OCI-LY7 (cell line): ENCODE results near the gene ASPM. TPM values are rescaled to one million over a fixed set of nuclear protein-coding genes. Genes with fewer than 3 reads are reported as not detected.
"Not testable (repeated sequence)": the region's sequence is repeated elsewhere in the genome, so short reads cannot be mapped to it uniquely, and the experiment has no call there.

Experiments used
- BruUV-seq: library from RNA; stranded (reverse); fragments of 400-500 nt; replicated peaks from 2 replicates; lab custom pipeline; 2021; lab: Mats Ljungman, UMichigan
- CTCF ChIA-PET: fragments of 300-600 bp; sonication (Branson Sonifier 250); formaldehyde crosslinking; loops from one replicate; lab custom pipeline; 2022; ENCODE audit warnings: antibody characterized with exemption; ENCODE audit not compliant: unreplicated experiment; lab: Charles Lee
- POLR2A ChIA-PET: fragments of 300-600 bp; sonication (Branson Sonifier 250); formaldehyde crosslinking; loops from one replicate; lab custom pipeline; 2022; ENCODE audit warnings: antibody characterized with exemption; lab: Charles Lee
- DNase-seq: peaks from one replicate; pipeline ENCODE4 v3.0.0-alpha.2; 2015; ENCODE audit warnings: low spot score
- H2AFZ ChIP-seq: fragments of 200-600 bp; sonication (generic), shearing (Covaris generic); 2 replicates; pipeline ENCODE4 v1.6.1; 2014; ENCODE audit warnings: mild to moderate bottlenecking, antibody characterized with exemption, low read length, moderate library complexity
- H3K27ac ChIP-seq: fragments of 200-600 bp; sonication (generic); 2 replicates; pipeline ENCODE4 v1.5.1; 2014; ENCODE audit warnings: mixed run types, low read depth, mild to moderate bottlenecking, moderate library complexity, low read length, inconsistent platforms; ENCODE audit not compliant: poor library complexity, severe bottlenecking
- H3K36me3 ChIP-seq: fragments of 200-600 bp; sonication (generic); 2 replicates; pipeline ENCODE4 v1.6.1; 2014; ENCODE audit warnings: mild to moderate bottlenecking, antibody characterized with exemption, low read length, moderate library complexity, mixed read lengths; ENCODE audit not compliant: insufficient read depth
- H3K4me1 ChIP-seq: fragments of 200-600 bp; sonication (generic); 2 replicates; pipeline ENCODE4 v1.5.1; 2014; ENCODE audit warnings: mild to moderate bottlenecking, low read length; ENCODE audit not compliant: insufficient read depth, poor library complexity, severe bottlenecking
- H3K4me2 ChIP-seq: fragments of 200-600 bp; sonication (generic); 2 replicates; pipeline ENCODE4 v1.6.1; 2014; ENCODE audit warnings: mild to moderate bottlenecking, low read length
- H3K4me3 ChIP-seq: fragments of 200-600 bp; sonication (generic); 2 replicates; pipeline ENCODE4 v1.5.1; 2014; ENCODE audit warnings: mild to moderate bottlenecking, low read depth, low read length; ENCODE audit not compliant: poor library complexity, severe bottlenecking
- H3K79me2 ChIP-seq: fragments of 200-600 bp; sonication (generic); 2 replicates; pipeline ENCODE4 v1.6.1; 2016; ENCODE audit warnings: low read depth, mild to moderate bottlenecking, low read length, moderate library complexity, mixed read lengths; ENCODE audit not compliant: insufficient read depth
- H3K9me2 ChIP-seq: fragments of 200-600 bp; sonication (generic); 2 replicates; pipeline ENCODE4 v1.6.1; 2016; ENCODE audit warnings: mild to moderate bottlenecking, low read length, mixed read lengths; ENCODE audit not compliant: insufficient read depth
- H3K9me3 ChIP-seq: fragments of 200-600 bp; sonication (generic); 2 replicates; pipeline ENCODE4 v1.6.1; 2014; ENCODE audit warnings: mild to moderate bottlenecking, mixed run types, low read length, mixed read lengths
- H4K20me1 ChIP-seq: fragments of 200-600 bp; sonication (generic); 2 replicates; pipeline ENCODE4 v1.6.1; 2014; ENCODE audit warnings: mild to moderate bottlenecking, antibody characterized with exemption, low read length, moderate library complexity, mixed read lengths; ENCODE audit not compliant: insufficient read depth
- CTCF ChIP-seq: fragments of 200-600 bp; sonication (generic); conservative IDR thresholded peaks from 2 replicates; pipeline ENCODE4 v1.5.1; 2014; ENCODE audit warnings: mild to moderate bottlenecking, antibody characterized with exemption, low read length, moderate library complexity, mixed read lengths
- EZH2phosphoT487 ChIP-seq: fragments of 200-600 bp; sonication (generic); IDR thresholded peaks from 2 replicates; pipeline ENCODE4 v1.6.1; 2018; ENCODE audit warnings: low read depth, borderline replicate concordance, mild to moderate bottlenecking, mixed run types, antibody characterized with exemption, low read length, moderate library complexity, mixed read lengths
- intact Hi-C: fragments of 100-400 bp; cut with micrococcal nuclease; formaldehyde crosslinking; loops from one replicate; pipeline ENCODE4 v1.10.0; 2022; ENCODE audit not compliant: unreplicated experiment
- total RNA-seq, 2 experiments: library from RNA; depleted of rRNA in 1 of 2; stranded (reverse); fragments of >200 nt in 1 of 2; shearing (Covaris generic) in 1 of 2; gene quantifications; 2 replicates each; pipeline ENCODE4 v1.2.3, GENCODE V29; 2014 to 2022

ASPM gene
- total RNA-seq, 2 experiments from 2014 or later = 76.8 to 88.6 TPM

- CTCF ChIA-PET = no interaction called here
- H3K9me2 ChIP-seq = no peaks in the 10 kb centered on the region
- H3K4me3 ChIP-seq = no peak overlapping the region
- H3K4me1 ChIP-seq = no peaks in the 10 kb centered on the region
- TF ChIP-seq EZH2phosphoT487 = no peak
- no peak for TF ChIP-seq CTCF
- intact Hi-C loops = no loop called here
- no peak overlapping the region for H3K27ac ChIP-seq
- BruUV-seq = no TSS peak
- H2AFZ ChIP-seq = no peak overlapping the region
- no peaks in the 10 kb centered on the region for H3K9me3 ChIP-seq
- H3K4me2 ChIP-seq = no peak overlapping the region
- H4K20me1 ChIP-seq = 0 out of 2 replicates have a peak, but pooled peaks cover 7% of the 10 kb centered on the region
- H3K79me2 ChIP-seq = no peaks in the 10 kb centered on the region
- peaks cover 79% of the 10 kb centered on the region for H3K36me3 ChIP-seq
- POLR2A ChIA-PET = interaction anchor here (0.5 to 1.0 kb wide), 3 partner anchors 8 to 15 kb away, joined by 3 to 4 read pairs (median 3); no protein-coding TSS in a partner anchor
- DNase-seq = no peak
Measured at GRCh38 chr1:197101978-197102377, 44.5 kb downstream of the ASPM start.

DNA sequence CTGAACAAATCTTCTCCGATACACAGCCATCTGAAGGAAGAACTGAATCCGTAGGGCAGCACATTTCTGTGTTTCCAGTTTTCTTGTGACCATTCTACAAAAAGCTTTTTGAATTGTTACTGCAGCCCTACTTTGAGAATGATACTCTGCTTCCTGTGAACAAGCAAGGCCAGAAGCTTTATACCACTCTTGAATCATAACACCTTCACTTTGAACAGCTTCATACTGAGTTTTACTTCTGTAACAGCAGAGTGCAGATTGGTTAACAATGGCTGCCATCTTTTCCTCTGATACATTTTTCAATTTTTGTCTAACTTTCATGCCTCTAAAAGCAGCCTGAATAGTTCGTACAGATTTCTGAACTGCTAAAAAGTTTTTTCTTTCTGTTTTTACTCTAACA, 45.8 kb downstream of the ASPM start:
- H3K9me2 ChIP-seq = no peaks in the 10 kb centered on the region
- no peak overlapping the region for H3K4me3 ChIP-seq
- no peak overlapping the region for H3K4me2 ChIP-seq
- H3K4me1 ChIP-seq = no peaks in the 10 kb centered on the region
- intact Hi-C loops = no loop called here
- ChIA-PET CTCF (no interaction called here), POLR2A (interaction anchor here (0.5 to 1.3 kb wide), 4 partner anchors 8 to 1542 kb away, joined by 3 to 6 read pairs (median 5); no protein-coding TSS in a partner anchor)
- no peaks in the 10 kb centered on the region for H3K9me3 ChIP-seq
- no peak overlapping the region for H2AFZ ChIP-seq
- BruUV-seq = no TSS peak
- DNase-seq = no peak
- H4K20me1 ChIP-seq = 0 out of 2 replicates have a peak, but pooled peaks cover 7% of the 10 kb centered on the region
- peaks cover 77% of the 10 kb centered on the region for H3K36me3 ChIP-seq
- TF ChIP-seq EZH2phosphoT487 (no peak), CTCF (no peak)
- no peak overlapping the region for H3K27ac ChIP-seq
- no peaks in the 10 kb centered on the region for H3K79me2 ChIP-seq

DNA sequence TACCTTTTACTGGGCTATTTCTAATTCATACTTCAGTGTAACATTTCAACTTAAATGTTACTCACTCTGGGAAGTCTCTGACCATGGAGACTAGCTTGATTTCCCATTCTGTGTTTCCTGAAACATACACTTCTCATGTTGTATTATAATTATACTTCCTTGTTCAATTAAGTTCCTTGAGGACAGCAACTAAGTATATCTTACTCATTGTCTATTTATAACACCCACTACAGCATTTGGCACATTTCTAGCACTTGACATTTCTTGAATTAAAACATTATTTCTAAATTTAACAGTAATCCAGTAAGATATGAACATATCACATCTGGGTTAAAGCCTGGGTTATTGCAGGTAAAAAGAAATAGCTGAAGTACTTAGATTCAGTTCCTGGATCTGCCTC, 47.0 kb downstream of the ASPM start:
- Histone ChIP-seq H3K79me2 (no peaks in the 10 kb centered on the region), H3K4me1 (no peaks in the 10 kb centered on the region), H3K36me3 (peaks cover 72% of the 10 kb centered on the region), H3K4me2 (no peak overlapping the region), H3K9me2 (no peaks in the 10 kb centered on the region), H3K4me3 (no peak overlapping the region), H4K20me1 (0 out of 2 replicates have a peak, but pooled peaks cover 7% of the 10 kb centered on the region), H3K27ac (no peak overlapping the region), H3K9me3 (no peaks in the 10 kb centered on the region), H2AFZ (no peak overlapping the region)
- ChIA-PET CTCF (no interaction called here), POLR2A (interaction anchor here (0.8 to 1.3 kb wide), 3 partner anchors 9 to 19 kb away, joined by 4 to 6 read pairs (median 6); no protein-coding TSS in a partner anchor)
- DNase-seq = no peak
- no TSS peak for BruUV-seq
- TF ChIP-seq CTCF (no peak), EZH2phosphoT487 (no peak)
- intact Hi-C loops = no loop called here

GRCh38 chr1:197096971-197097370, 49.5 kb downstream of the ASPM start:
- BruUV-seq, H3K4me3 ChIP-seq, H3K4me1 ChIP-seq, H3K27ac ChIP-seq, H3K9me3 ChIP-seq, H3K9me2 ChIP-seq, H3K79me2 ChIP-seq, CTCF ChIA-PET, H4K20me1 ChIP-seq, POLR2A ChIA-PET, intact Hi-C loops, H3K4me2 ChIP-seq, H2AFZ ChIP-seq, DNase-seq: not testable (repeated sequence)
- H3K36me3 ChIP-seq = peaks cover 70% of the 10 kb centered on the region
